Gastroesophageal sphincter (tissue), 3 donors: ENCODE measurements around the gene SLC8A2.

Experiments
- CTCF ChIP-seq, 4 experiments: fragments of 200-600 bp in 2 of 4; fragments of 450-650 bp in 2 of 4; sonication (generic) in 1 of 4; IDR thresholded peaks; one replicate each; pipeline ENCODE4 v1.5.1; 2017 to 2019; ENCODE audit warnings: antibody characterized with exemption in 4 of 4, mild to moderate bottlenecking in 2 of 4, moderate library complexity in 2 of 4
- EP300 ChIP-seq: sonication (generic); formaldehyde crosslinking; IDR thresholded peaks from one replicate; pipeline ENCODE4 v1.6.1; 2017; ENCODE audit warnings: antibody characterized with exemption, mild to moderate bottlenecking
- POLR2A ChIP-seq, 2 donors: fragments of 450-650 bp; IDR thresholded peaks; one replicate each; pipeline ENCODE4 v1.6.1; 2017; ENCODE audit warnings: antibody characterized with exemption in 2 of 2, mild to moderate bottlenecking in 2 of 2, moderate library complexity in 1 of 2
- POLR2AphosphoS5 ChIP-seq: sonication (generic); formaldehyde crosslinking; IDR thresholded peaks from one replicate; pipeline ENCODE4 v1.6.1; 2017; ENCODE audit warnings: antibody characterized with exemption

GRCh38 chr19:47507012-47507411 lies 35.3 kb upstream of the SLC8A2 start:
- TF ChIP-seq CTCF (IDR thresholded peaks at IDR 0.05) (no peak), POLR2AphosphoS5 (no peak), POLR2A (IDR thresholded peaks at IDR 0.05) (no peak), EP300 (no peak)
